HG03025 (cell line): ENCODE measurements around the gene UGGT1.

Experiments
- ATAC-seq: cut with Tn5 transposase; IDR thresholded peaks from one replicate; pipeline ENCODE4 v1.9.1; 2021; ENCODE audit warnings: mild to moderate bottlenecking, moderate library complexity; ENCODE audit not compliant: unreplicated experiment, low FRiP score

The UGGT1 gene

DNA sequence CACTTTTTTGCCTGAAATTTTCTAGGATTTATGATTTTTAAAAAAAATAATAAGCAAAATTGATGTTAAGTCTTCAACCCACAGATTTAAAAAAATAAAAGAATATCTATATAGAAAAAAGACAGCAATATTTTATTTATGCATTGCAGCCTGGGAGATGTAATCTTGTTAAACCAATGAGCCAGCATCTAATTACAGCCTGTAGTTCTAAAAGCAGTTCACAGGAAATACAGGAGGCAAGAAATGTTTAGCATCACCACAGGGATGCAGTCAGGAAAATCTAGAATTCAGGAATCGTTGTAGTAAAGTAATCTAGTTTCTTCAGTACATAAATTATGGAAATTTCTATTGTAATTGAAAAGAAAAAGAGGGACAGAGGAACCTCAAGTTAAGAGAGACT lies 17.2 kb downstream of the UGGT1 start:
- ATAC-seq: no peak

DNA sequence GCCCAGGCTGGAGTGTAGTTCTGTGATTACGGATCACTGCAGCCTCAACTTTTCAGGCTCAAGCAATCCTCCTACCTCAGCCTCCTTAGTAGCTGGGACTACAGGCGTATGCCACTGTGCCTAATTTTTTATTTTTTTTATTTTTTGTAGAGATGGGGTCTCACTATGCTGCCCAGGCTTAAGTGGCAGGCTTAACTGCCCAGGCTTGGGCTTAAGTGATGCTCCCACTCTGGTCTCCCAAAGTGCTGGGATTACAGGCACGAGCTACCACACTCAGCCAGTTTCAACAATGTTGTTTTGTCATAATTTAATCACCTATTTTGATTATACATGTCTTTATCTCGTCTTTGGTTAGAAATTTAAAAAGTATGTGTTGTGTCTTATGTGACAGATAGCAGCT lies 18.2 kb downstream of the UGGT1 start:
- ATAC-seq: no peak

DNA sequence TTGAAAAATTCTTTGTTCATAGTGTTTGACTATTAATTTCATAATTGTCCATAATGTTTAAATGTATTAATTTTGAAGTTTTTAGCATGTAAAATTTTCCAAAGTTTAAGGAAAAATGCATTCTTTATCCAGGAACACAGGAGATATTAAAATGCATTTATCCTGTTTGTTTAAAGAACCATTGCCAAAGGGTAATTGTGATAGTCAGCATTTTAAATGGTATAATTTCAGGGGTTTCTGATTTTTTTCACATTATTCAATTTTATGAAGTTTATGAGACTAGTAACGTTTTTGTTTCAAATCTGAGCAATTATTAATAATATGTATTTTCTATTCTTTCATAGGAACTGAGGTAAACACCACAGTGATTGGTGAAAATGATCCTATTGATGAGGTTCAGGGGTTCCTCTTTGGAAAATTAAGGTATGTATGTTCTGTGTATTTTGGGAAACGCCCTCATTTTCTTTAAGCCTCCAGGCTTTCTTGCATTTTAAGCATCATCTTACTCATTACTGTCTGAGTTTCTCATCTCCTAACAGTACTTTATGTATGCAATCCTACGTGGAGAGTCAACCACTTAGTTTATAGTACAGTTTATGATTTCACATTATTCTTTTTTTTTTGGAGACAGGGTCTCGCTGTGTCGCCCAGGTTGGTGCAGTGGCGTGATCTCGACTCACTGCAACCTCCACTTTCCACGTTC lies 25.1 kb downstream of the UGGT1 start:
- ATAC-seq: no peak

DNA sequence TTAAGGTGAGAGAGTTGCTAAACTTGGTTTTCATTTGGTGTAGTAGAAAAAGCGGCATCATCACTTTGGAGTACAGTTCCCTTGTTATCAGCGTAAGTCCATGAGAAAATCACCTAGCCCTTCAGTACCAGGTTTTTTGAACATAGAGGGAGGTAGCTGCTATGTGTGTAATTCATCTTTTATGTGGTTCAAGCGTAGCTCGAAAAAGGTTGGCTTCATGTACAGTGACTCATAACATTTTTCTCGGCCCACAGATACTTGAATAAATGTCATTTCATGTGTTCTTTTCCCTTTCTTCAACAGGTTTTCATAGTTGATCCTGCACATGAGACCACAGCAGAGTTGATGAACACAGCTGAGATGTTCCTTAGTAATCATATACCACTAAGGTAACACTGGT lies 43.6 kb downstream of the UGGT1 start:
- ATAC-seq: no peak

DNA sequence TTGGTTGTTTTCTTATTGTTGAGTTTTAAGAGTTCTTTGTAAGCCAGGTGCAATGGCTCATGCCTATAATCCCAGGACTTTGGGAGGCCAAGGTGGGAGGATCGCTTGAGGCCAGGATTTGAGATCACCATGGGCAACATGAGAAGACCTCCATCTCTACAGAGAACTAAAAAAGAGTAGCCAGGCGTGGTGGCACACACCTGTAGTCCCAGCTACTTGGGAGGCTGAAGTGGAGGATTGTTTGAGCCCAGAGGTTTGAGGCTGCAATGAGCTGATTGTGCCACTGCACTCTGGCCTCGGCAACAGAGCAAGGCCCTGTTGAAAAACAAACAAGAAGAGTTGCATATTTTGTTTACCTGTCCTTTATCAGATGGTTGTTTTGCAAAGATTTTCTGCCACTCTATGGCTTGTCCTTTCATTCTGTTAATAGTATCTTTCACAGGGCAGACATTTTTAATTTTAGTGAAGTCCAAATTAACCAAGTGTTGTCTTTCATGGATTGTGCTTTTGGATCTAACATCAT lies 46.2 kb downstream of the UGGT1 start:
- no peak for ATAC-seq

DNA sequence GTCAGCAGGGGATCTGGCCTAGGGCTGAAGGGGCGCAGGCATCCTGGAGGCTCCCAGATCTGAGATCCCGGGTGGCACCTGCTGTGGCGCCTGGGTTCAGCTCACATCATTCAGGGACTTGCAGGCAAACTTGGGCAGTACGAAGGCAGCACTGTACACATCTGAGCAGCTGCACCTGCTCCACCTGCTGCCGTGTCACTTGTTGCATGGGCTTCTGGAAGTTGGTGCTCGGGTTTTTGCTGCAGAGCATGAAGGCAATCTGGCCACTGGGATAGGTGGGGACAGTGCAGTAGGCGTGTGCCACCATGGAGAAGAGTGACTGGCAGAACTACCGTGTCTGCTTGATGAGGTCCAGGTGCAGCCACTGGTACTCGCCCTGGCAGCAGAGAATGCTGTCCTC lies 48.6 kb downstream of the UGGT1 start:
- ATAC-seq: no peak

DNA sequence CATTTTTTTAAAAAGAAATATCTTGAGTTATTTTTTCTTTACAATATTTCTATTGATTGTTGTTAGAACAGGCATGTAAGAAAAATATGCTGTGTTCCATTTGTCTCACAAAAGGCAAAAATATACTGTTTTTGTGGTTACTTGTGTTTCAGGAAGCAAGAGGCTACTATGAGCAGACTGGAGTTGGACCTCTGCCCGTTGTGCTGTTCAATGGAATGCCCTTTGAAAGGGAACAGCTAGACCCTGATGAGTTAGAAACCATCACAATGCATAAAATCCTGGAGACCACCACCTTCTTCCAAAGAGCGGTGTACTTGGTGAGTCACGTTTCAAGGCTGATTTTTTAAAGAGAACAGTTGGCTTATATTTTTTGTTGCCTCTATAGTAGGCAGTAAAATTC lies 54.7 kb downstream of the UGGT1 start:
- ATAC-seq: no peak

DNA sequence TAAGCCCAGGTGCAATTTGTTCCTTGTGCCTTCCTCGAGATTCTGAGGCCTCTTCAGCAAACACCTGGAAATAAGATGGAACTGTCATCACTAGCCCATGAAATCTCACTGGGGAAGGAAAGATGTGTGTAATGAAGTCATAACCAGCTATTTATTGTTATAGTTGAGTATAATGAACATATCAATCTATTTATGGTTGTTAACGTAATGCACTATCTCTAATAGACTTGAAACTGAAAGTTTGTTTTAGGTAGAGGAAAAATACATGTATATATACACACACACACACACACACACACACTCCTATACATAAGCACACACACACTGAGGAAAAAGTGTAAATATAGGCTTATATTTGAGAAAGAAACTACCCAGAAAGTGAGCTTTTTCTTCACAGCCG lies 62.8 kb downstream of the UGGT1 start:
- ATAC-seq: no peak

DNA sequence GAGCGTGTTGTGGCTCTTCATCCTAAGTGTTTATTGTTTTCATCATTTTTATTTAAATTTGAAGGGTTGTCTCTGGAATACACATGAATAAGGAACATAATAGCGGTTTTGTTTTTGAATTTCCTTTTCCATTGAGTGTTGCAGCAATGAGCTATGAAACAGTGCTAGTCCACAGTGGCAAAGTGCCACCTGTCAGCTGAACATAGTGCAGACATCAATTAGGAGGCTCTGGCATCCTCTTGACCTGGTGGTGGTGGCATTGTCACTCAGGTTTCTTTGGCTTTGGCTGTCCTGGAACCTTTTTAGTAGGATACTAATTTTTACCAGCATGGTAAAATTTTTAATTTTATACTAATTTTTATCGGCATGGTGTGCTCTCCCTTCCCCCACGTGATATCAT lies 63.2 kb downstream of the UGGT1 start:
- no peak for ATAC-seq

DNA sequence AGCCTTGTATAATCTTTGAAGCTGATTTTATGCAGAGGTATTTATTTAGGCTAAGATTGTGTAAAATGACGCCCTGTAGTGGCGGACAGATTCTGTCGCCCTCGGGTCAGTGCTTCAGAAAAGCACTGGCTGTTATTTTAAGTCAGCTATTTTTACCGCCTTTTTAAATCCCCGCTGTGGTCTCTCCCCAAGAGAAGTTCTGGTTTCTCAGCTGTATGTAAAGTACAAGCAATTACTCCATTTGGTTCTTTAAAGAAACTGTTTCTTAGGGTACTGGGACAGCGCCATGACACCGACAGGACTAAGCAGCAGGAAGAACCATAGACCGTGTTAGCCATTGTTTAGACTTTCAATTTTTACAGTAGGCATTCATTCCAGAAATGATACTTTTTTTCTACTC lies 65.0 kb downstream of the UGGT1 start:
- ATAC-seq: no peak

DNA sequence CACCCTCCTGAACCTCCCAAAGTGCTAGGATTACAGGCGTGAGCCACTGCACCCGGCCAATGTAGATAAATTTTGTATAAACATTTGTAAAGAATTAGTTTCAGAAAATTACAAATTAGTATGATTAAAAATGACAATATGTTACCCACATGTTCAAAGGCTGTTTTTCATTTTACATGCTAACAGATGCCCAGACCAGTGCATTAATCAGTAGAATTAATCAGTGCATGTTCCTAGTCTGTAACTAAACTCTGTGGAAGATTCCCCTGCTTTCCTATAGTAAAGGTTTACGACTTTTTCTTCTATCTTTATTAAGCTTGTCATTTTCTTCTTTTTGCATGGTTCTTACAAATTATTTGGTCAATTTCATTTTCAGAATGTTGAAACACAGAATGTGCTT lies 65.8 kb downstream of the UGGT1 start:
- no peak for ATAC-seq

DNA sequence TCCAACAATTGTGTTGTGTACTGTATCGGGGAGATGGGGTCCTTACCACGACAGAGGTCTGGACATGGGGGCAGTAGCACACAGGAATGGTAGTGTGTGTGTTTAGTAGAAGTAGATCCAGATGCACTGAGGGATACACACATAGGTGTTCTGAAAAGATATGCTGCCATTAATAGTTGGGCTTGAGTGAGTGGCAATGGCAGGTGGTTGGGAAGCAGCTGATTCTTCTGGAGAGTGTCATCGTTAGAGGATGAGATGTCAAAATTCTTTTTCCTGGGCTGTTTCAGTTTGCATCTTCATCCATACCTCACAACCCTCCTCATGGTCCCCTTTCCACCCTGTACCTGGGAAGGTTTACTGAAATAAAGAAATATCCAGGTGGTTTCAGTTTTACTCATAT lies 66.6 kb downstream of the UGGT1 start:
- ATAC-seq: no peak

DNA sequence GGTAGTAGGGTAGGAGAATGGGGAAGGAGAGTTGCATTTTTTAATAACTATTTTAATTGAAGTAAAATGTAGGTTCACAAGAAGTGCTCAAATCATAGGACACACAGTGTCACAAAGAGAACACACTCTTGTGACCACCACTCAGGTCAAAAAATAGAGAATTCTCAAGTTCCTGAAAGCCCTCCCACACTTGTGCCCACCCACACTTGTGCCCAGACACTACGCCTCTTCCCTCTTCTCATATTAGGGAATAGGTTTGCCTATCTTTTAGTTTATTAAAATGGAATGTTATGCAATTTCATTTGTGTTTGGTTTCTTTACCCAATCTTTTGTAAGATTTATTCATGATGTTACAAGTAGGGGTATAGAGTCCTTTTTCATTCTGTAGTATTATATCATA lies 67.2 kb downstream of the UGGT1 start:
- no peak for ATAC-seq

DNA sequence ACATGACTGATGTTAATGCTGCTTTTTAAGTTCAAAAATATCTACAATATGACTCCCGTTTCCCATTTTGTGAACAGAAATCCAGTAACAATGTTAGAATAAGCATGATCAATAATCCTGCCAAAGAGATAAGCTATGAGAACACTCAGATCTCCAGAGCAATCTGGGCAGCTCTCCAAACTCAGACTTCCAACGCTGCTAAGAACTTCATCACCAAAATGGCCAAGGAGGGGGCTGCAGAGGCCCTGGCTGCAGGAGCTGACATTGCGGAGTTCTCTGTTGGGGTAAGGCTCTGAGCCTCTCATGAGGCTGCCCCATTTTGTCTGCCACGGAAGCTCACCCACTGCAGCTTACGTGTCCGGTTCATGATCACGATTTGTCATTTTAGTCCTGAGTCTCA lies 68.4 kb downstream of the UGGT1 start:
- ATAC-seq: no peak

DNA sequence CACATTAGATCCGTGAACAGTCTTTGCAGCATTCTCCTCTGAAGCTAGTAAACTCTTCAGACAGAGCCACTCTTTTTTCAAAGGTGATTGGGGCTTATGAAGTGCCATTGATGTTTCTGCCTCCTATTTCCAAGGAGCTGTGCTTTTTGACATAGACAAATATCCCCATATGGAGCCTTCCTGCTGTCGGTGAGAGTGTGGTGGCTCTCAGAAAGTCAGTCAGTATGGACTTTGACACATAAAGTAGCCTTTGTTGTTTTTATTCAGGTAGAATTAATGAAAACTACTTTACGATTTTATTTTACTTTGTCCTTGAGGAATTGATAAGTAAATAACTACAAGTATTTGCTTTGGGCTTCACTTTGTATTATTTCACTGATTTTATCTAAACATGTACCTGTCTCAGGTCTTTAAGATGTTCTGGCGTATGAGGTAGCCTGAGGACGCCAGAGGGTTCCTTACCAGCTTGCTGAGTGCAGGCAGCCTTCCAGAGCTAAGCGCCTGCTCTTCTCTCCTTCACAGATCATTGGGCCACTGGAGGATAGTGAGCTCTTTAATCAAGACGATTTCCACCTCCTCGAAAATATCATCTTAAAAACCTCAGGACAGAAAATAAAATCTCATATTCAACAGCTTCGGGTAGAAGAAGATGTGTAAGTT lies 69.7 kb downstream of the UGGT1 start:
- ATAC-seq: no peak

DNA sequence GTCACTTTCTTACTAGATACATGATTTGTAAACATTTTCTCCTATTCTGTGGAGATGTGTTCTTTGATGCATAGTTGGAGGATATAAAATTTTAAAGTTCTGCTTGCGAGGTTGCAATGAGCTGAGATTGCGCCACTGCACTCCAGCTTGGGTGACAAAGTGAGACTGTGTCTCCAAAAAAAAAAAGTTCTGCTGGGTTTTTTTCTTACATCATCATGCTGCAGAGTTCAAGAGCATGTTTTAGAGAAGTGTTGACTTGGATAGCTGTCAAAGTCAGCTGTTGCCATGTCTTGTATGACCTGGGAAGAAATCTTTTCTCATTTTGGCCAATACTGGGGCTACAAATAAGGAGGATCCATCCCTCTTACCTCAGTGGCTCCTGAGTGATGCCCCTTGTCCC lies 71.3 kb downstream of the UGGT1 start:
- ATAC-seq: no peak

DNA sequence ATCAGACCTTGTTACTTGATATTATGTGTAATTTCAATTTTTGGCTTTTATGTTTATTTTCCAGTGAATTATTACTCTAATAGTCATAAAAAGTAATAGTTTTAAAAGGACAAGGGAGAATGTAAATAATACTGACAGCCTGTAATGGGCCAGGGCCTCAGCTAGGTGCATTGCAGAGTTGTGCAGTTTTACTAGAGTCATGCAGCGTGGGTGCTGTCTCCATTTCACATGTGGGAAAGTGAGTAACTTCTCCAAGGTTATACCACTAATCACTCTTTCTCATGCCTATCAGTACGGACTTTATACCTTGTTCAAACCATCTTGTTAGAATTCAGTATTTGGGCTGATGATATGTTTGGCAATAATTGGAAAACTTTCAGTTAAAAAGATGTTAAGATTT lies 73.3 kb downstream of the UGGT1 start:
- ATAC-seq: no peak

DNA sequence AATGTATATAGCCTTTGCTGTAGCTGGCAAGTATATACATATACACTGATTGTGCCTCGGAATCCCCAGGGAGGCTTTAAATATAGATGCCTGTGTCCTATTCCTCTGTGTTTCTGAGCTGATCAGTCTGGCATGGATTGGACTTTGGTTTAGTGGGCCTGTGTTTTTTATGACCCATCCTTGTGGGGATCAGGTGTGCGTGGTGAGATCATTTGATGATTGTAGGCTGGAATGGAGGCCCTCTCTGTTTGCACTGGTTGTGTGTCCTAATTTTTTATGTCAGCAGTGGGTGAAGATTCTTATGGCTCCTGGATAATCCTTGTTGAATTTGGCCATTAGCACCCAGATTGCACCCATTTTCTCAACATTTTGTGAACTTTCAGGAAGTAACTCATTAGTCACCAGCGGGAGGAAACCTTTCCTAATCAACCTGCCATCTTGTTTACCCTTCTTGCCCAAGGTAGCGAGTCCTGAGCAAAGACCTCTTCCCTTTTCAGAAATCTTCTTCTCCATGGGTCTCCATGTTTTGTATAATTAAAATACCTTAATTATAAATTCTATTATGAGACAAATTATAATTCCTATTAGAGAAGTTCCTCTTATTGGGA lies 75.8 kb downstream of the UGGT1 start:
- no peak for ATAC-seq

DNA sequence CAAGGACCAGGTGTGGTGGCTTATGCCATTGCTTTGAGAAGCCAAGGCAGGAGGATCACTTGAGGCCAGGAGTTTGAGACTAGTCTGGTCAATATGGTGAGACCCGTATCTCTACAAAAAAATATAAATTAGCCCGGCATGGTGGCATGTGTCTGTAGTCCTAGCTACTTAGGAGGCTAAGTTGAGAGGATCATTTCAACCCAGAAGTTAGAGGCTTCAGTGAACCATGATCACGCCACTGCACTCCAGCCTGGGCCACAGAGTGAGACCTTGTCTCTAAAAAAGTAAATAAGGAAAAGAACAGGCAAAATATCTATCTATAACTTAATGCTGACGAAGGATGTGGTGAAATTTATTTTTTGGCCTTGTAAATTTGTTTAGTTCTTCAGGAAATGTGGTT lies 78.1 kb downstream of the UGGT1 start:
- ATAC-seq: no peak

DNA sequence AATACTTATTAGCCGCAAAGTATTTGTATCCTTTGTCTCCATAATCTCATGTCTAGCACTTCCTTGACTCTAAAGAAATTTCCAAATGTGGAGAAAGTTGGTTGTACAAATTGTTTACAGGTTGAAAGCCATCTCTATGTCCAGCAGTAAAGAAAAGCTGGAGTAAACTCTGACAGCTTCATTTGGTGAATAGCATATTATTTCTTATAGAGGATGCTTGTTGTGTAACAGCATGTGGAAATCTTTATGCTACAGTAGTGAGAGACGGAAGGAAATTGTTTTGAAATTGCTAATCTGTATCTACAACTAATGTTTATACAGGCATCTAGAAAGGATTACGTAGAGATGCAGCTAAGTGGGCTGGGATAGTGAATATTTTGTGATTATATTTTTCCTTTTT lies 78.5 kb downstream of the UGGT1 start:
- ATAC-seq: no peak

DNA sequence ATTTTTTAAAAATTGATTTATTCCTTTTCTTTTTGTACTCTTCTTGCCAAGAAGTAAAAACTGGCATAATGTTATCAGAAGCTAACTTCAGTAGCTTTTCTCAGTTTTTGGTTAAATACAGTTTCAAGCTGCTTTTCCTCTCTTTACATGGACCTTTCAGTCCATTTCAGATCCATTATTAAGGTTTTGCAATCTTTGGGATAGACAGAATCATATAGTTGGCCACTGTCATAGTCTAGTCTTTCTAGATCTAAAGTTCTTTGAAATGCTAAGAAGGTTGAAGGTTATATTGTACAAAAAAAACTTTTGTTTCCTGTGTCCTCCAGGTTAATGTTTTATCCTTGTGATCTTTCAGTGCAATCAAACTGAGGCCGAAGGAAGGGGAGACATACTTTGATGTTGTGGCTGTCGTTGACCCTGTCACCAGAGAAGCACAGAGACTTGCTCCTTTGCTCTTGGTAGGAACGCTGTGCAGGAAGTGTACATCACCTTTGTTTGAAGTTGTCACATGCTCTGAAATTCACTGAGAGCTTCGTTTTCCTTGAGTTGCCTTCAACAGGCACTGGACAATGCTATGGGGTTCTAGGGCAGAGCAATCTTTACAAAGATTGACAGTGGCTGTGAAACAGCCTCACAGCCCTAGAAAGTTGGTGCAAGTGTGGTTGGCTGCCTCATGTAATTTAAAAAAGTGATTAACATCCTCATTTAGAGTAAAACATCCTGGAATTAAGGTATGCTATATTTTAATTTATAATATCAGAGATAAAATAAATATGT lies 79.1 kb downstream of the UGGT1 start:
- no peak for ATAC-seq
